Breast epithelium (tissue), 3 donors: ENCODE data around the gene RAB3A.

Source experiments
- CTCF ChIP-seq, 3 donors: fragments of 450-650 bp; IDR thresholded peaks; one replicate each; pipeline ENCODE4 v1.5.1; 2016 to 2017; ENCODE audit warnings: antibody characterized with exemption in 3 of 3, mild to moderate bottlenecking in 3 of 3, moderate library complexity in 3 of 3
- POLR2A ChIP-seq: fragments of 450-650 bp; IDR thresholded peaks from one replicate; pipeline ENCODE4 v1.6.1; 2016; ENCODE audit warnings: antibody characterized with exemption, mild to moderate bottlenecking, moderate library complexity
- POLR2AphosphoS5 ChIP-seq, 3 donors: sonication (generic); formaldehyde crosslinking; IDR thresholded peaks; one replicate each; pipeline ENCODE4 v1.6.1; 2017; ENCODE audit warnings: antibody characterized with exemption in 3 of 3

GRCh38 chr19:18152442-18152816 is 51.4 kb downstream of the RAB3A start:
- TF ChIP-seq CTCF (IDR thresholded peaks at IDR 0.05) (peak; percentile 53 to 74 (median 60)), POLR2A (no peak), POLR2AphosphoS5 (IDR thresholded peaks at IDR 0.05) (peak; percentile 17 to 65 (median 37))
